AG10803 (cell line): ENCODE results near the gene NLE1.
"Not testable (repeated sequence)": the region's sequence is repeated elsewhere in the genome, so short reads cannot be mapped to it uniquely, and the experiment has no call there.

Experiments used
- DNase-seq: peaks from one replicate; pipeline ENCODE4 v3.0.0; 2010; ENCODE audit warnings: low read depth
- H3K4me3 ChIP-seq: 2 replicates; pipeline ENCODE4 v1.5.1; 2011; ENCODE audit warnings: mild to moderate bottlenecking, low read length, control low read depth
- CTCF ChIP-seq: conservative IDR thresholded peaks from 2 replicates; pipeline ENCODE4 v1.5.1; 2011; ENCODE audit warnings: mild to moderate bottlenecking, low read length, control low read depth, inconsistent platforms

The NLE1 gene

GRCh38 chr17:35095741-35096140 is 46.4 kb downstream of the NLE1 start:
- no peak for TF ChIP-seq CTCF
- peak; percentile 44 for DNase-seq
- no peak overlapping the region for H3K4me3 ChIP-seq

DNA sequence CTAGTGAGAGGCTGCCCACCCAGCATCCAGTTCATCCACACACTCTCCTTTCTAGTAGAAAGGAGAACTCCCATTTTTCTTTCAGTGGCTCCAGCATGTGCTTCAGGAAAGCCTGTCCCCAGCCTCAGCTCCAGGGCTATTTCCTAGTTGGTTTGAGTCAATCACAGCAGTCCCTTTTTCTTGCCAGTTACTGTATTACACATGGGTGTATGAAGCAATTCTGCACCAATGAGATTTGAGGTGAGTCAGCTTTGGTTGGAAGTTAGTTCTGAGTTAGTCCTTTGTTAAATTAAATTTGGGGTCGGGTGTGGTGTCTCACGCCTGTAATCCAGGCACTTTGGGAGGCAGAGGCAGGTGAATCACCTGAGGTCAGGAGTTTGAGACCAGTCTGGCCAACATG is 47.2 kb downstream of the NLE1 start:
- no peak overlapping the region for H3K4me3 ChIP-seq
- no peak for TF ChIP-seq CTCF
- peak; percentile 83 for DNase-seq

- H3K4me3 ChIP-seq, DNase-seq: not testable (repeated sequence)
Measured at GRCh38 chr17:35090707-35091106, 51.4 kb downstream of the NLE1 start.

- peak; percentile 30 for DNase-seq
- peak overlapping the region; percentile 56 for H3K4me3 ChIP-seq
Measured at GRCh38 chr17:35089586-35090296, 52.4 kb downstream of the NLE1 start.

GRCh38 chr17:35088881-35089585 is 53.1 kb downstream of the NLE1 start:
- peak; percentile 73 for DNase-seq
- H3K4me3 ChIP-seq = peak overlapping the region; percentile 90
- peak; percentile 46 for TF ChIP-seq CTCF

More at GRCh38 chr17:35089586-35090296, 52.4 kb downstream of the NLE1 start:
- TF ChIP-seq CTCF = peak; percentile 17; the same call in 1 of the 2 replicates

DNA sequence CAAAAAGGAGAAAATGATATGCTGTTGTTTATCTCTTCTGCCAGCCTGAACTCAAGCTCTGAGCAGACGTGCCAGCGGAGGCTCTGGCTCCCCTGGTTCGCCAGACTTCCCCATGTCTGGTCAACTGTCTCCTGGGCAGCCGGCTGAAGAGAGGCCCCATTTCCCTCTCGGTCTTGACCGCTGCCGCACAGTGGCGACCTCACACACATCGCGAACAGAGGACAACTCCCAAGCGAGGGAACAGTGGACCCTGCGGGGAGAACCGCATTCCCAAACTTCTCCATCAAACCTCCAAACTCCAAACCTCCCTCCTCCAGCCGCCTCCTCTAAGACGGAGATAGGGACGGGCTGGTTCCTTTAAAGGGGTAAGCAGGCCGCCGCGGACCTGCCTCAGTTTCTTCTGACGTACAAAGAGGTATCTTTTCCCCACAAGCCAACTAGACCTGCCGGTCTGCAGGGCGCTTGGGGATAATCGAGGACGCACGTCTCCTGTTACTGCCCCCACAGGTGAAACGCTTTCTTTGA is 53.7 kb downstream of the NLE1 start:
- peak overlapping the region; percentile 90 for H3K4me3 ChIP-seq
- TF ChIP-seq CTCF = 0 out of 2 replicates have a peak, but pooled peaks have one; percentile 15
- DNase-seq = peak; percentile 46

DNA sequence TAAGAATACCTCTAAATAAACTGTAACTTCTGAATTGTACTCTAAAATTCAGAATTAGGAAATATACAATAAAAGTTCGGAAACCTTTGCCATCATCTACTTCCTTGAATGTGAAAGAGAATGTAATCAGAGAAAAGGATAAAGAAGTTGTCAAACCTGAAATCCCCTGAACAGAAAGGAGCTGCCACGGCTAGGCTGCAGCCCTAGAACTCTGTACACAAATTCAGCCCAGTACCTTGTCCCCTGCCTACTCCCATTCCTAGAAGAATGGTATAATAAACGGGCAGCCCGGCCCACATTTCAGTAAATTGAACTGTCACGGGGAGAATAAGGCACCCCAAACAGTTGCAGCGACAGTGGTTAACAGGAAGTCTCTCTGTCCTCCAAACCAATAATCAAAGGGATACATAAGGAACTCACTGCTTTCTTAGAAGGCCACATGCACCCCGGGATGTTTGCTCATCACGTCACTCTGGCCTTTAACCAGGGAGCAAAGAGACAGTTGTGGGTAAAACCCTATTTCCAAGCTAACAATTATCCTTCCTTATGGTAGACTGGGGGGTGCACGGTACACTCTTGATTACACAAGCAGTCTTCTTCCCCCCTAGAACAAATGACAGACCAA is 54.3 kb downstream of the NLE1 start:
- TF ChIP-seq CTCF = no peak
- H3K4me3 ChIP-seq = peak overlapping the region; percentile 90
- peak; percentile 20 for DNase-seq
